H9 (cell line): Measurements from ENCODE around the gene CASP5. TPM values are rescaled to one million over a fixed set of nuclear protein-coding genes. Genes with fewer than 3 reads are reported as not detected.

Experiments
- DNase-seq: peaks from one replicate; pipeline ENCODE4 v3.0.0-alpha.2; 2017
- H2AFZ ChIP-seq: one replicate; pipeline ENCODE4 v1.6.1; 2013; ENCODE audit warnings: mild to moderate bottlenecking, low read length, control low read depth, moderate library complexity
- H2AK5ac ChIP-seq: 2 replicates; pipeline ENCODE4 v1.6.1; 2013; ENCODE audit warnings: low read length, control low read depth, mixed read lengths; ENCODE audit not compliant: insufficient read length
- H2BK120ac ChIP-seq: one replicate; pipeline ENCODE4 v1.6.1; 2013; ENCODE audit warnings: low read depth, mild to moderate bottlenecking, low read length, control low read depth, inconsistent platforms; ENCODE audit not compliant: poor library complexity, severe bottlenecking
- H2BK12ac ChIP-seq: 2 replicates; pipeline ENCODE4 v1.6.1; 2013; ENCODE audit warnings: low read length, control low read depth, mixed read lengths, low read depth; ENCODE audit not compliant: insufficient read length
- H2BK15ac ChIP-seq: 2 replicates; pipeline ENCODE4 v1.6.1; 2013; ENCODE audit warnings: low read depth, low read length, control low read depth
- H2BK20ac ChIP-seq: one replicate; pipeline ENCODE4 v1.6.1; 2013; ENCODE audit warnings: low read depth, mild to moderate bottlenecking, low read length, control low read depth, inconsistent platforms; ENCODE audit not compliant: poor library complexity, severe bottlenecking
- H2BK5ac ChIP-seq: 2 replicates; pipeline ENCODE4 v1.6.1; 2013; ENCODE audit warnings: low read length, control low read depth, mixed read lengths; ENCODE audit not compliant: insufficient read length
- H3K14ac ChIP-seq: 2 replicates; pipeline ENCODE4 v1.6.1; 2013; ENCODE audit warnings: low read length, control low read depth; ENCODE audit not compliant: insufficient read depth
- H3K18ac ChIP-seq: 2 replicates; pipeline ENCODE4 v1.6.1; 2013; ENCODE audit warnings: low read depth, mild to moderate bottlenecking, mixed read lengths, low read length, control low read depth; ENCODE audit not compliant: insufficient read length
- H3K23ac ChIP-seq: 2 replicates; pipeline ENCODE4 v1.6.1; 2013; ENCODE audit warnings: low read length, control low read depth, mixed read lengths, low read depth; ENCODE audit not compliant: insufficient read length
- H3K23me2 ChIP-seq: 2 replicates; pipeline ENCODE4 v1.6.1; 2013; ENCODE audit warnings: low read depth, mild to moderate bottlenecking, mixed read lengths, low read length, control low read depth; ENCODE audit not compliant: insufficient read length, poor library complexity, severe bottlenecking
- H3K27ac ChIP-seq: 2 replicates; pipeline ENCODE4 v1.5.1; 2013; ENCODE audit warnings: low read length, control low read depth, mixed read lengths, low read depth; ENCODE audit not compliant: insufficient read length
- H3K27me3 ChIP-seq: 2 replicates; pipeline ENCODE4 v1.6.1; 2013; ENCODE audit warnings: low read length, control low read depth, inconsistent platforms; ENCODE audit not compliant: insufficient read depth
- H3K4ac ChIP-seq: 2 replicates; pipeline ENCODE4 v1.6.1; 2013; ENCODE audit warnings: low read depth, mild to moderate bottlenecking, control low read depth, inconsistent platforms, low read length, moderate library complexity
- H3K4me1 ChIP-seq: 2 replicates; pipeline ENCODE4 v1.6.1; 2013; ENCODE audit warnings: low read length, control low read depth, inconsistent platforms; ENCODE audit not compliant: insufficient read depth
- H3K4me2 ChIP-seq: 2 replicates; pipeline ENCODE4 v1.6.1; 2013; ENCODE audit warnings: low read length, control low read depth, mixed read lengths; ENCODE audit not compliant: insufficient read length, insufficient read depth
- H3K56ac ChIP-seq: 2 replicates; pipeline ENCODE4 v1.6.1; 2013; ENCODE audit warnings: low read depth, mild to moderate bottlenecking, mixed read lengths, low read length, control low read depth; ENCODE audit not compliant: insufficient read length
- H3K79me1 ChIP-seq: 2 replicates; pipeline ENCODE4 v1.6.1; 2013; ENCODE audit warnings: low read depth, mild to moderate bottlenecking, moderate library complexity, low read length, control low read depth, inconsistent platforms; ENCODE audit not compliant: insufficient read depth, poor library complexity, severe bottlenecking
- H3K79me2 ChIP-seq: 2 replicates; pipeline ENCODE4 v1.6.1; 2013; ENCODE audit warnings: low read length, control low read depth, inconsistent platforms; ENCODE audit not compliant: insufficient read depth
- H3K9ac ChIP-seq: 2 replicates; pipeline ENCODE4 v1.6.1; 2013; ENCODE audit warnings: low read length, control low read depth, mixed read lengths; ENCODE audit not compliant: insufficient read length; ENCODE audit errors: extremely low read depth
- H3K9me3 ChIP-seq: one replicate; pipeline ENCODE4 v1.6.1; 2013; ENCODE audit warnings: low read depth, low read length, inconsistent platforms; ENCODE audit not compliant: control insufficient read depth
- H3T11ph ChIP-seq: one replicate; pipeline ENCODE4 v1.6.1; 2013; ENCODE audit warnings: mild to moderate bottlenecking, low read length, control low read depth, inconsistent platforms
- H4K20me1 ChIP-seq: one replicate; pipeline ENCODE4 v1.6.1; 2013; ENCODE audit not compliant: control insufficient read depth, insufficient read length, insufficient read depth
- H4K5ac ChIP-seq: 2 replicates; pipeline ENCODE4 v1.6.1; 2013; ENCODE audit warnings: low read depth, mild to moderate bottlenecking, mixed read lengths, low read length, control low read depth; ENCODE audit not compliant: insufficient read length
- H4K8ac ChIP-seq: replicated peaks from 2 replicates; pipeline ENCODE4 v1.6.1; 2013; ENCODE audit warnings: low read length, control low read depth, mixed read lengths, low read depth; ENCODE audit not compliant: insufficient read length
- H4K91ac ChIP-seq: 2 replicates; pipeline ENCODE4 v1.6.1; 2013; ENCODE audit warnings: low read depth, mild to moderate bottlenecking, moderate library complexity, mixed read lengths, low read length, control low read depth; ENCODE audit not compliant: insufficient read length
- H3K27ac Mint-ChIP-seq, 3 experiments: 2 replicates in 2 of 3; 3 replicates in 1 of 3; pipeline ENCODE4 v1.8.0; 2020 to 2021; ENCODE audit warnings: mixed read lengths in 3 of 3, mild to moderate bottlenecking in 1 of 3, moderate library complexity in 1 of 3
- H3K27me3 Mint-ChIP-seq: 2 replicates; pipeline ENCODE4 v1.8.0; 2021; ENCODE audit warnings: low read depth, mild to moderate bottlenecking, moderate library complexity, mixed read lengths
- H3K36me3 Mint-ChIP-seq, 3 experiments: 2 replicates in 2 of 3; 3 replicates in 1 of 3; pipeline ENCODE4 v1.8.0; 2020 to 2021; ENCODE audit warnings: low read depth in 3 of 3, mixed read lengths in 3 of 3; ENCODE audit not compliant: insufficient read depth in 1 of 3
- H3K4me1 Mint-ChIP-seq, 2 experiments: 2 replicates each; pipeline ENCODE4 v1.8.0; 2020; ENCODE audit warnings: mixed read lengths in 2 of 2
- H3K4me3 Mint-ChIP-seq, 2 experiments: 2 replicates in 1 of 2; 3 replicates in 1 of 2; pipeline ENCODE4 v1.8.0; 2020 to 2021; ENCODE audit warnings: mild to moderate bottlenecking in 2 of 2, mixed read lengths in 2 of 2, moderate library complexity in 1 of 2
- H3K9me3 Mint-ChIP-seq, 2 experiments: 2 replicates in 1 of 2; 3 replicates in 1 of 2; pipeline ENCODE4 v1.8.0; 2020; ENCODE audit warnings: mild to moderate bottlenecking in 2 of 2, mixed read lengths in 2 of 2, moderate library complexity in 1 of 2
- WGBS: extraction: QIAGEN DNeasy Blood & Tissue Kit; methylation state at CpG from one replicate; pipeline ENCODE4 v1.1.7; 2013; ENCODE audit warnings: missing lambda C conversion rate, low lambda C conversion rate, mixed read lengths; ENCODE audit not compliant: insufficient read length; ENCODE audit errors: extremely low coverage; 5-methylcytosine and 5-hydroxymethylcytosine counted together
- total RNA-seq: library from RNA; stranded (reverse); gene quantifications from 2 replicates; pipeline ENCODE4 v1.2.1, GENCODE V29; 2021
- TF ChIP-seq, protein P1 (sequence below): fragments of 200-600 bp; sonication (generic); conservative IDR thresholded peaks from 3 replicates; pipeline ENCODE4 v1.8.0; 2021; ENCODE audit warnings: antibody characterized with exemption, mild to moderate bottlenecking

Gene CASP5
- total RNA-seq, 1 experiment from 2014 or later, result not detected

DNA sequence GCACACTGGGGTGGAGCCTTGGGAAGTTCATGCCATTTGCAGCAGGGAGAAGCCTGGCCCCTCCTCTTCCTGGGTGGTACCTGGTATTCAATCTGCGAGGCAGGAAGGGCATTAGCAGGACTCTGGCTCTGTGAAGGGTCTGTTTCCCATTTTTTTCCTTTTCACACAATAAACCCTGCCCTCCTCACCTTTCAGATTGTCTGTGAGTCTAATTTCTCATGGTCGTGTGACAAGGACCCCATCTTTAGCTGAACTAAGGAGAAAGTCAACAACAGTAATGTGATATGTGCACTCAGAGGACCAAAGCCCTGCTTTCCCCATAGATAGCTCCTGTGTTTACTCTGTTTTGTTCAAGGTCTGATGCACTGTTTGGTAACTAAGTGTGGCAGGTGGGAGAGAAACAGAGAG lies 28.0 kb downstream of the CASP5 start:
- WGBS, result no CpG with 5 or more reads among the region's 2 CpGs
- H3K4me2 ChIP-seq, result no peak overlapping the region

More for the DNA sequence above, 28.0 kb downstream of the CASP5 start:
- DNase-seq, result no peak
- H3T11ph ChIP-seq, result no peak overlapping the region
- no peak overlapping the region for H2BK15ac ChIP-seq
- no peak overlapping the region for H3K56ac ChIP-seq
- H3K23me2 ChIP-seq, result no peaks in the 10 kb centered on the region
- H4K20me1 ChIP-seq, result no peaks in the 10 kb centered on the region
- no peak overlapping the region for H3K14ac ChIP-seq
- Mint-ChIP-seq H3K27ac (no peak overlapping the region), H3K4me1 (no peaks in the 10 kb centered on the region), H3K4me3 (no peak overlapping the region), H3K27me3 (no peaks in the 10 kb centered on the region), H3K9me3 (no peaks in the 10 kb centered on the region; a peak in 1 of 5 replicates), H3K36me3 (no peaks in the 10 kb centered on the region; a peak in 2 of 7 replicates)
- no peak overlapping the region for H2BK20ac ChIP-seq
- no peak overlapping the region for H3K4ac ChIP-seq
- no peak overlapping the region for H3K27ac ChIP-seq
- H2BK120ac ChIP-seq, result no peak overlapping the region
- H3K27me3 ChIP-seq, result no peaks in the 10 kb centered on the region
- H2AK5ac ChIP-seq, result no peak overlapping the region
- no peaks in the 10 kb centered on the region for H3K79me2 ChIP-seq
- TF ChIP-seq, protein P1, sequence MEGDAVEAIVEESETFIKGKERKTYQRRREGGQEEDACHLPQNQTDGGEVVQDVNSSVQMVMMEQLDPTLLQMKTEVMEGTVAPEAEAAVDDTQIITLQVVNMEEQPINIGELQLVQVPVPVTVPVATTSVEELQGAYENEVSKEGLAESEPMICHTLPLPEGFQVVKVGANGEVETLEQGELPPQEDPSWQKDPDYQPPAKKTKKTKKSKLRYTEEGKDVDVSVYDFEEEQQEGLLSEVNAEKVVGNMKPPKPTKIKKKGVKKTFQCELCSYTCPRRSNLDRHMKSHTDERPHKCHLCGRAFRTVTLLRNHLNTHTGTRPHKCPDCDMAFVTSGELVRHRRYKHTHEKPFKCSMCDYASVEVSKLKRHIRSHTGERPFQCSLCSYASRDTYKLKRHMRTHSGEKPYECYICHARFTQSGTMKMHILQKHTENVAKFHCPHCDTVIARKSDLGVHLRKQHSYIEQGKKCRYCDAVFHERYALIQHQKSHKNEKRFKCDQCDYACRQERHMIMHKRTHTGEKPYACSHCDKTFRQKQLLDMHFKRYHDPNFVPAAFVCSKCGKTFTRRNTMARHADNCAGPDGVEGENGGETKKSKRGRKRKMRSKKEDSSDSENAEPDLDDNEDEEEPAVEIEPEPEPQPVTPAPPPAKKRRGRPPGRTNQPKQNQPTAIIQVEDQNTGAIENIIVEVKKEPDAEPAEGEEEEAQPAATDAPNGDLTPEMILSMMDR, result no peak
- no peak overlapping the region for H4K5ac ChIP-seq
- no peak overlapping the region for H2BK5ac ChIP-seq
- no peak overlapping the region for H4K8ac ChIP-seq
- H3K79me1 ChIP-seq, result no peaks in the 10 kb centered on the region
- no peaks in the 10 kb centered on the region for H3K4me1 ChIP-seq
- no peak overlapping the region for H3K9ac ChIP-seq
- H3K9me3 ChIP-seq, result no peaks in the 10 kb centered on the region
- H4K91ac ChIP-seq, result no peak overlapping the region
- H3K18ac ChIP-seq, result no peak overlapping the region
- H2BK12ac ChIP-seq, result no peak overlapping the region
- no peak overlapping the region for H2AFZ ChIP-seq
- no peak overlapping the region for H3K23ac ChIP-seq
